DOHH2 (cell line): Measurements from ENCODE around the gene YPEL1.
"Not testable (repeated sequence)": the region's sequence is repeated elsewhere in the genome, so short reads cannot be mapped to it uniquely, and the experiment has no call there.

Experiments used
- EZH2phosphoT487 ChIP-seq: fragments of 200-600 bp; sonication (generic); IDR thresholded peaks from 2 replicates; pipeline ENCODE4 v1.6.1; 2017; ENCODE audit warnings: borderline replicate concordance, mild to moderate bottlenecking, antibody characterized with exemption, low read length, moderate library complexity, mixed read lengths
- TF ChIP-seq, protein P1 (sequence below): fragments of 200-600 bp; sonication (generic); IDR thresholded peaks from one replicate; pipeline ENCODE4 v1.5.1; 2014; ENCODE audit warnings: antibody characterized with exemption, mild to moderate bottlenecking, low read depth, low read length; ENCODE audit not compliant: poor library complexity, severe bottlenecking

DNA sequence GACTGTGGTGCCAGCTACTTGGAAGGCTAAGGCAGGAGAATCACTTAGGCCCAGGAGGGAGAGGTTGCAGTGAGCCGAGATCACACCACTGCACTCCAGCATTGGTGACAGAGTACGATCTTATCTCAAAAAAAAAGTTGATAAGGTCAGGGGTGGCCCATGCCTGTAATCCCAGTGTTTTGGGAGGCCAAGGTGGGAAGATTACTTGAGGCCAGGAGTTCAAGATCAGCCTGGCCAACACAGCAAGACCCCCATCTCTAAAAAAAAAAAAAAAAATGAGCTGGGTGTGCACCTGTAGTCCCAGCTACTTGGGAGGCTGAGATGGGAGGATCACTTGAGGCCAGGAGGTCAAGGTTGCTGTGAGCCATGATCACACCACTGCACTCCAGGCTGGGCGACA is 6.4 kb downstream of the YPEL1 start:
- TF ChIP-seq, protein P1, sequence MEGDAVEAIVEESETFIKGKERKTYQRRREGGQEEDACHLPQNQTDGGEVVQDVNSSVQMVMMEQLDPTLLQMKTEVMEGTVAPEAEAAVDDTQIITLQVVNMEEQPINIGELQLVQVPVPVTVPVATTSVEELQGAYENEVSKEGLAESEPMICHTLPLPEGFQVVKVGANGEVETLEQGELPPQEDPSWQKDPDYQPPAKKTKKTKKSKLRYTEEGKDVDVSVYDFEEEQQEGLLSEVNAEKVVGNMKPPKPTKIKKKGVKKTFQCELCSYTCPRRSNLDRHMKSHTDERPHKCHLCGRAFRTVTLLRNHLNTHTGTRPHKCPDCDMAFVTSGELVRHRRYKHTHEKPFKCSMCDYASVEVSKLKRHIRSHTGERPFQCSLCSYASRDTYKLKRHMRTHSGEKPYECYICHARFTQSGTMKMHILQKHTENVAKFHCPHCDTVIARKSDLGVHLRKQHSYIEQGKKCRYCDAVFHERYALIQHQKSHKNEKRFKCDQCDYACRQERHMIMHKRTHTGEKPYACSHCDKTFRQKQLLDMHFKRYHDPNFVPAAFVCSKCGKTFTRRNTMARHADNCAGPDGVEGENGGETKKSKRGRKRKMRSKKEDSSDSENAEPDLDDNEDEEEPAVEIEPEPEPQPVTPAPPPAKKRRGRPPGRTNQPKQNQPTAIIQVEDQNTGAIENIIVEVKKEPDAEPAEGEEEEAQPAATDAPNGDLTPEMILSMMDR, result not testable (repeated sequence)
- TF ChIP-seq EZH2phosphoT487, result not testable (repeated sequence)
